HG02970 (cell line): ENCODE measurements around the gene GATA3.

Experiments used
- ATAC-seq: cut with Tn5 transposase; IDR thresholded peaks from one replicate; pipeline ENCODE4 v1.9.1; 2021; ENCODE audit warnings: mild to moderate bottlenecking, moderate library complexity, moderate number of reproducible peaks; ENCODE audit not compliant: unreplicated experiment, low FRiP score

The GATA3 gene

GRCh38 chr10:8085251-8085650, 30.8 kb downstream of the GATA3 start:
- ATAC-seq = no peak

GRCh38 chr10:8086315-8086714, 31.8 kb downstream of the GATA3 start:
- ATAC-seq = no peak

DNA sequence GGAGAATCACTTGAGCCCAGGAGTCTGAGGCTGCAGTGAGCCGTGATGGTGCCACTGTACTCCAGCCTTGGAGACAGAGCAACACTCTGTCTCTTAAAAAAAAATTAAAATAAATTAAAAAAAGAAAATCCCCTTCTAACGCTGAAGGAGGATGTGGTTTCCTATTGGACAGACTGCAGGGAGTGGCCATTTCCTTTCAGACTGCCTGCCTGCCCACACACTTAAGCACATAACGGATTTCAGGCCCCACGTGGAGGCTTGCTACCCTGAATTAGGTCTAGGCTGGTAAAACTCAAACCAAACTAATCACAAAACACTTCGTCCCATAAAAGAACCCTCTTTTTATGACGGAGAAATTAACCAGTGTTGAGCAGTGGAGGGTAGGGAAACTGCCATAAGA, 34.0 kb downstream of the GATA3 start:
- no peak for ATAC-seq

GRCh38 chr10:8092428-8092827, 37.9 kb downstream of the GATA3 start:
- ATAC-seq = no peak

- ATAC-seq = no peak
These were observed 41.5 kb downstream of the GATA3 start for GRCh38 chr10:8095959-8096358.

- no peak for ATAC-seq
These were observed 42.4 kb downstream of the GATA3 start for GRCh38 chr10:8096931-8097330.

- no peak for ATAC-seq
These were observed 45.9 kb downstream of the GATA3 start for GRCh38 chr10:8100366-8100765.

DNA sequence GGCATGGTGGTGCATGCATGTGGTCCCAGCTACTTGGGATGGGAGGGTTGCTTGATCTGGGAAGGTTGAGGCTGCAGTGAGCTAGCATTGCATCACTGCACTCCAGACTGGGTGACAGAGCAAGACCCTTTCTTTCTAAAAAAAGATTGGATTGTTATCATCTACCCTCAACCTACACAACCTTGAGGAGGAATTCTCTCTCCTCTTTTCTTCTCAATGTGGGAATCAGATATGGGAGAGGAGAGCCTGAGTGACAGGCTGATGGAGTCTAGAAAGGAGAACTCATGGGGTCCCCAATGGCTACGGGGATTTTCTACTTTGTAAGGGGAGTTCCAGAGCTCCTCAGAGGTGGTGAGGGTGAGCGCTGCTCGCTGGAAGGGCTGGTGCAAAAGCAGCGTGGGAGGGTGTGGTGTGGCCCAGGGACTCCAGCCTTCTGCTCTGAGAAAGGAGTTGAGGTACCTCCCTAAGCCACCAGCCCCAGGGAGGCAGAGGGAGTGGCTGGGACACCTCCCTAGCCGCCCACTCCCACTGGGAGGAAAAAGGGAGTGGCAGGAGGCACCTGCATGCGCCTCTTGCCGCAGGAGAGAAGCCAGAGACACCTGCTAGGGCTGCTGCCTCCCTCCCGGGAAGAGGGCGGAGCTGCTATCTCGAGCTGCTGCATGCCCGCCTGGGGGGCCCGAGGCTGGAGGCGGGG, 48.4 kb downstream of the GATA3 start:
- ATAC-seq = no peak

DNA sequence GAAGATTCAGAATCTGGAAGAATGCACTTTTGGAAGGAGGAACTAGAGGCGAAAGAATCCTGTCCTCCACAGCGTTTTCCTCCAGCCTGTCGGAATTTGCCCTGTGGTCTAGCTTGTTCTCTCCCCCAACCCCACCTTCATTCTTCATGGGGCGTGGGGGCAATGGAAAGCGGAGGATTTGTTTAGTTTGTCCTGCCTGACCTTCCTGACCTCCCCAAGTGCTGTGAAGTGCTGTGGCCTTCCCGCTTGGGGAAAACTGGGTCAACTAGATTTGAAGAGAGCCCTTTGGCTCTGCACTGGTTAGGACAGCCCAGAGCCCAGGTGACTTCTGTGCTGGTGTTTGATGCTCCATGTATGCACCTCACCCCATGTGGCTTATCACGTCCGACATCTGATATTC, 49.1 kb downstream of the GATA3 start:
- no peak for ATAC-seq

DNA sequence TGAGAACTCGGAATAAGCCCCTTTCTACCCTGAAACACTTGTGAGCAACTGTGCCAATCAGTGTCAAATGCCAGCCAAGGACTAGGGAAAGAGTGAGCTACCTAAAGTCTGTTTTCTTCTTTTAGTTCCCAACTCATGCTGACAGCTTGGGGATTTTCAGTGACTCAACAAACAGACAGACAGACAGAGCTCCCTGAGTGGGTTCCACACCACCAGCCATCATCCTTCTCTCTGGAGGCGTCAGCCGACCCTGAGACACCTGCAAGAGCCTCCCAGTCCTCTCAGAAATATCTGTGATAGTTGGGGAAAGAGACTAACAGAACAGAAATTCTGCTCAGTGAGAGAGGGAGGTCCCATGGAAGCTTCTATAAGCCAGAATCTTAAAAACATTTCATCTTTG, 49.5 kb downstream of the GATA3 start:
- ATAC-seq = no peak

DNA sequence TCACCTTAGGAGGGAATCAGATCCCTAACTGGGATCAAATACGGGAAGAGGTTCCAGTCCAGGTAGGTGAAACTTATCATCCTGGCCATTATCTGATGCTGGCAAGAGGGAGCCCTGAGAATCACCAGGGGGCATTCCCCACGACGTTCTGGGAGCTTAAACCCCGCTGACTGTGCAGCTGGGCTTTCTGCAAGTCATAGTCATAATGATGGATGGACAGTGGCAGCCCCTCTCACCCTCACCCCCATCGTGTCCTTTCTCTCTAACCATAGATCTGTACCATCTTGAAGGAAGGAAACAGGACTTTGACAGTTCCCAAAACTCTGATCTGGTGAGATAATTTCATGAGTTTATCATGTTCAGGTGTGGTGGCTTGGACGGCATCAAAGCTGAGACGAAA, 50.2 kb downstream of the GATA3 start:
- no peak for ATAC-seq

DNA sequence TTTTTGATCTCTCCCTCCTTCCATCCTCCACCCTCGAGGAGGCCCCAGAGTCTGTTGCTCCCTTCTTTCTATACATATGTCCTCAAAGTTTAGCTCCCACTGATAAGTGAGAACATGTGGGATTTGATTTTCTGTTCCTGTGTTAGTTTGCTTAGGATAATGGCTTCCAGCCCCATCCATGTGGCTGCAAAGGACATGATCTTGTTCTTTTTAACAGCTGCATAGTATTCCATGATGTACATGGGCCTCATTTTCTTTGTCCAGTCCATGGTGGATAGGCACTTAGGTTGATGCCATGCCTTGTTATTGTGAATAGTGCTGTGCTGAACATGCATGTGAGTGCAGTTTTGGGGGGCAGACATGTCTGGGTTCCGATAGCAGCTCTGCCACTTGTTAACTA, 51.4 kb downstream of the GATA3 start:
- no peak for ATAC-seq

GRCh38 chr10:8112230-8112905, 57.9 kb downstream of the GATA3 start:
- ATAC-seq = no peak

DNA sequence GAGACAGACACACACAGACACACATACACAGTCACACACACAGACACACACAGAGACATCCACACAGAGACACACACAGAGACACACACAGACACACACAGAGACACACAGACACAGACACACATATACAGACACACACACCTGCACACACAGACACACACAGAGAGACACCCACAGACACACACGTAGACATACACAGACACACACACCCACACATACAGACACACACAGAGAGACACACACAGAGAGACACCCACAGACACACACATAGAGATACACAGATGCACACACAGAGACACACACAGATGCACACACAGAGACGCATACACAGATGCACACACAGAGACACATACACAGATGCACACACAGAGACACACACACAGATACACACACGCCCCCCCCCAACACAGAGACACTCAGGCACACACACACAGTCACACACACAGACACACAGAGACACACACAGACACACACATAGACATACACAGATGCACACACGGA, 58.5 kb downstream of the GATA3 start:
- no peak for ATAC-seq

DNA sequence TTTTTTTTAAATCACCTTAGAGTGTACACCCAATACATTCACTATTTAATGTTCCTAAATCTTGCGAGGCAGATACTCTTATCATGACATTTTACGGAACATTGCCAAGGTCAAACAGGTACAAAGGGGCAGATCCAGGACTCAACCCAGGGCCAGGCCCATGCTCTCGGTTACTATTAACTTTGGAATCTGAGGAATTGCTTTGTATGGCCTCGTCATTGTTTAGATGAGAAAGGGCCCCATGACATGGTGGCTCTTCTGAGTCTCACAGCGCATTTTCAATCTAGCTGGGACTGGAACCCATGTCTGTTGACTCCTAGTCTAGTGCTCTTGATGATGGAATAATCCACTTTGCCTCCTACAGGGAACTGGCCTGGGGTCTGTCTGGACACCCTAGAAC, 59.1 kb downstream of the GATA3 start:
- no peak for ATAC-seq

- ATAC-seq = no peak
These were observed 60.5 kb downstream of the GATA3 start for GRCh38 chr10:8114741-8115617.

DNA sequence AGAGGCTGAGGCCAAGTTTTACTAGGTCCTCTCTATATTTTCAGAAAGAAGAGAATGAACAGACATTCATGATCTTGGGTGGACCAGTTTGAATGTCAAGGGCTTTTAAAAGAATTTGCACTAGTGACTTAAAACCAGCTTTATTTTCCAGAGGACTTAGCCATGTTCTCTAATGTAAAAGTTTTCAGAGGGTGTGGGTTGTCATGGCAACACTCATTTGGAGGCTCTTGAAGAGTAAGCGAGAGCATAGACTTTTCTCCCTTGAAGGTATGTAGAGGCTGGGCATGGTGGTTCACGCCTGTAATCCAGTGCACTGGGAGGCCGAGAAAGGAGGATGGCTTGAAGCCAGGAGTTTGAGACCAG, 61.1 kb downstream of the GATA3 start:
- no peak for ATAC-seq

DNA sequence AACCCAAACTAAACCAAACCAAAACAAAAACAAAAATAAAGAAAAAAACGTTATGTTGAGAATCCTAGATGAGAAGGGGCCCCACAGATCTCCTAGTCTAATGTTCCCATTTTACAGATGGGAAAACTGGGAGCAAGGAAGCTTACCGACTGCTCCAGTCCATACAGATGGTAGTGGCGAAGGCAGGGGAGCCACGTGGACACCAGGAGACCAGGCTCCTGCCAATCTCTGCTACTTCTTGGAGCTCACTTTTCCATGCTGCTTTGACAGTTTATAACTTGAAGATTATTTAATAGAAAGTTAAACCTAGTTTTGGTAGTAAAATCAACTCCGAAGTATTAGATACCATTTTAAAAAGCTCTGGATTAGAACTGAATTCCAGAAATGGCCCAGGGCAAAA, 62.0 kb downstream of the GATA3 start:
- ATAC-seq = no peak

DNA sequence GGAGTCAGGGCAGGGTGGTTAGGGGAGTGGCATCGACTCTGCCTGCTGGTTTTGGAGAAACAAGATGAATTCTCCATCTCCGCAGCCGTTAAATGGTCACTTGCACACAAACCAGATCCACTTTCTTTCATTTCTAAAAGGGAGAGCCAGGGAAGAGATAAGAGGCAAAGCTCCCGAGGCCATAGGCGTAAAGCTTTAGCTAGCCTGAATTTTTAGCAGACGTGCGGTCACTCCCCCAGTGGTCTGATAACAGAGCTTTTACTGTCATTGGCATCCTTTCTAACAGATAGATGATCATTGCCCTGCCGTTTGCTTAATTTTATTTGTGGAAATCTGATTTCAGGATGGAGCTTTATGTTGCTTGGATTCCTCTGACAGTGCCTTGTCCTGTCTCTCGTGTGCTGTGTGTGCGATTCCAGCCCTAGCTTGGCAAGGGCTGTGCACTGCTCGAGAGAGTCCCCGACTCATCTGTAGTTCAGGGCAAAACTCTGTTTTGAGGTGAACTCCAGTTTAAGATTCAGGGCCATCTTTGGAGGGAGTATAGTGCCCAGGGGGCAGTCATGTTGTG, 62.5 kb downstream of the GATA3 start:
- ATAC-seq = no peak

DNA sequence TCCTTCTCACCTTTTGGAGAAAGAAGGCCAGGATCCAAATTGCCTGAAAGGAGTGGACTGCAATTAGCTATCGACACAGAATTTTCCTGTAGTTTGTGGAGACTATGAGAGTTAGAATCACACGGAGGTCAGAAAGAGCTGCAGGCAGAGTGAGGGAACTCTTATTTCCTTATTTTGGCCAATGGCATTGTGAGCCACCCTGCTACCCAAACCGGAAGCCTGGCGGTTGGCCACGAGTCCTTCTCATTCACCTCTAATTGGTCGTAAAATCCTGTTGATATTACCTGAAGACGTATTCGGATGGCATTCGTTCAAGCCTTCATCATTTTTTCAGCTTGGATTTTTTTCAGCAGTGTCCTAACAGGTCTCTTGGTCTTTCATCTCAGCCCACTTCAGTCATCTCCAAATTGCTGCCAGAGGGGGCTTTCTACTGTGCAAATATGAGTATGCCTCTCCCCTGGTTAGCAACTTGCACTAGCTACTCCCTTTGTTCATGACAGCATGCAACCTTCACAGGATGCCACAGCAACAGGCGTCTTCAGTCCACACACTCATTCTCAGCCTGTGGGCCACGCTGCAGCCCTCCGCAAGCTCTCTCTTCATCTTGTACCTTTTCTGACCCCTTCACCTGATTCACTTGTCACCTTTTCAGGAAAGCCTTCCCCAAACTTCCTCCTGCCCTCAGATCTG, 66.9 kb downstream of the GATA3 start:
- ATAC-seq = no peak
